GM23248 (cell line): ENCODE measurements around the gene GABBR2. TPM values are rescaled to one million over a fixed set of nuclear protein-coding genes. Genes with fewer than 3 reads are reported as not detected.
A peak's percentile ranks its signal among the peaks of the same experiment; 100 is the strongest.

Experiments
- DNase-seq: peaks from one replicate; pipeline ENCODE4 v3.0.0-alpha.2; 2015
- H2AFZ ChIP-seq: fragments of 200-600 bp; sonication (generic); 2 replicates; pipeline ENCODE4 v1.6.1; 2016; ENCODE audit warnings: antibody characterized with exemption
- H3F3A ChIP-seq: fragments of 200-600 bp; sonication (generic); 2 replicates; pipeline ENCODE4 v1.6.1; 2016; ENCODE audit warnings: mild to moderate bottlenecking, antibody characterized with exemption, mixed run types; ENCODE audit not compliant: insufficient read depth
- H3K27ac ChIP-seq: fragments of 200-600 bp; sonication (generic); 2 replicates; pipeline ENCODE4 v1.5.1; 2016; ENCODE audit warnings: mild to moderate bottlenecking
- H3K27me3 ChIP-seq: fragments of 200-600 bp; sonication (generic); replicated peaks from 2 replicates; pipeline ENCODE4 v1.6.1; 2016; ENCODE audit warnings: mild to moderate bottlenecking; ENCODE audit not compliant: insufficient read depth
- H3K36me3 ChIP-seq: fragments of 200-600 bp; sonication (generic); 2 replicates; pipeline ENCODE4 v1.6.1; 2016; ENCODE audit warnings: low read depth, mild to moderate bottlenecking
- H3K4me1 ChIP-seq: fragments of 200-600 bp; sonication (generic); 2 replicates; pipeline ENCODE4 v1.6.1; 2016; ENCODE audit warnings: mild to moderate bottlenecking; ENCODE audit not compliant: insufficient read depth
- H3K4me2 ChIP-seq: fragments of 200-600 bp; sonication (generic); one replicate; pipeline ENCODE4 v1.6.1; 2016; ENCODE audit warnings: mild to moderate bottlenecking; ENCODE audit not compliant: unreplicated experiment
- H3K4me3 ChIP-seq: fragments of 200-600 bp; sonication (generic); 2 replicates; pipeline ENCODE4 v1.5.1; 2016; ENCODE audit warnings: mild to moderate bottlenecking
- H3K79me2 ChIP-seq: fragments of 200-600 bp; sonication (generic); 2 replicates; pipeline ENCODE4 v1.6.1; 2016; ENCODE audit warnings: mild to moderate bottlenecking; ENCODE audit not compliant: insufficient read depth
- H3K9ac ChIP-seq: fragments of 200-600 bp; sonication (generic); 2 replicates; pipeline ENCODE4 v1.6.1; 2016; ENCODE audit warnings: mild to moderate bottlenecking
- H3K9me2 ChIP-seq: fragments of 200-600 bp; sonication (generic); 2 replicates; pipeline ENCODE4 v1.6.1; 2016; ENCODE audit warnings: mixed run types, mild to moderate bottlenecking, moderate library complexity; ENCODE audit not compliant: insufficient read depth
- H3K9me3 ChIP-seq: fragments of 200-600 bp; sonication (generic); one replicate; pipeline ENCODE4 v1.6.1; 2017; ENCODE audit warnings: low read depth
- H4K20me1 ChIP-seq: fragments of 200-600 bp; sonication (generic); 2 replicates; pipeline ENCODE4 v1.6.0; 2016; ENCODE audit not compliant: insufficient read depth
- EZH2 ChIP-seq: fragments of 200-600 bp; sonication (generic); IDR thresholded peaks from 2 replicates; pipeline ENCODE4 v1.6.1; 2018; ENCODE audit warnings: antibody characterized with exemption, mild to moderate bottlenecking; ENCODE audit not compliant: insufficient read depth, poor library complexity, severe bottlenecking
- EZH2phosphoT487 ChIP-seq: fragments of 200-600 bp; sonication (generic); IDR thresholded peaks from 2 replicates; pipeline ENCODE4 v1.6.1; 2018; ENCODE audit warnings: antibody characterized with exemption, moderate library complexity, mild to moderate bottlenecking, low read depth; ENCODE audit not compliant: insufficient read depth
- WGBS, 2 experiments: methylation state at CpG; one replicate each; pipeline ENCODE4 v1.1.6; 2015 to 2017; ENCODE audit warnings: low lambda C conversion rate in 2 of 2, low coverage in 1 of 2; ENCODE audit errors: missing lambda C conversion rate in 2 of 2; 5-methylcytosine and 5-hydroxymethylcytosine counted together
- in situ Hi-C: fragments of 300-500 bp; cut with MboI; formaldehyde crosslinking; loops from 2 replicates; pipeline ENCODE4 v1.15.0; 2020
- polyA plus RNA-seq: library from polyadenylated mRNA; unstranded; fragments of >200 nt; fragmentation: Nextera tagmentation; extraction: Ambion mirVana; gene quantifications from 2 replicates; pipeline ENCODE4 v1.2.1, GENCODE V29; 2016
- total RNA-seq: library from RNA; depleted of rRNA; stranded (reverse); fragments of >200 nt; shearing (Covaris generic); gene quantifications from 2 replicates; pipeline ENCODE4 v1.2.3, GENCODE V29; 2014

Gene GABBR2
- total and polyA plus RNA-seq, 2 experiments from 2014 or later = 7.5 to 13.4 TPM

- WGBS, 2 experiments = 41 to 54% methylated on average over 4 of the region's 4 CpGs
- Histone ChIP-seq H3K4me2 (no peak overlapping the region), H3K9me2 (no peaks in the 10 kb centered on the region), H3F3A (peaks cover 4% of the 10 kb centered on the region; the same call in 1 of the 2 replicates), H3K36me3 (no peaks in the 10 kb centered on the region), H3K4me1 (peaks cover 2% of the 10 kb centered on the region), H3K27me3 (no peaks in the 10 kb centered on the region), H3K9me3 (no peaks in the 10 kb centered on the region), H4K20me1 (no peaks in the 10 kb centered on the region), H2AFZ (no peak overlapping the region), H3K79me2 (no peaks in the 10 kb centered on the region), H3K4me3 (no peak overlapping the region), H3K27ac (no peak overlapping the region), H3K9ac (no peak overlapping the region)
- TF ChIP-seq EZH2 (no peak), EZH2phosphoT487 (no peak)
- in situ Hi-C loops = no loop called here
- DNase-seq = no peak
Measured at GRCh38 chr9:98415782-98416181, 293.0 kb downstream of the GABBR2 start.

GRCh38 chr9:98413084-98413483 lies 295.7 kb downstream of the GABBR2 start:
- Histone ChIP-seq H3K27ac (no peak overlapping the region), H3K36me3 (no peaks in the 10 kb centered on the region), H3K4me2 (no peak overlapping the region), H3K9me3 (no peaks in the 10 kb centered on the region), H3K9ac (no peak overlapping the region), H3K4me3 (no peak overlapping the region), H3K4me1 (peaks cover 14% of the 10 kb centered on the region), H3K27me3 (no peaks in the 10 kb centered on the region), H3K79me2 (no peaks in the 10 kb centered on the region), H3F3A (peaks cover 8% of the 10 kb centered on the region; the same call in 1 of the 2 replicates), H2AFZ (no peak overlapping the region), H4K20me1 (no peaks in the 10 kb centered on the region), H3K9me2 (no peaks in the 10 kb centered on the region)
- 33 to 52% methylated on average over 1 of the region's 1 CpG for WGBS, 2 experiments
- in situ Hi-C loops = no loop called here
- DNase-seq = no peak
- no peak for TF ChIP-seq EZH2

GRCh38 chr9:98412101-98412842 lies 296.5 kb downstream of the GABBR2 start:
- no peak overlapping the region for H3K9ac ChIP-seq
- H3F3A ChIP-seq = peaks cover 8% of the 10 kb centered on the region; the same call in 1 of the 2 replicates
- H3K4me1 ChIP-seq = peaks cover 14% of the 10 kb centered on the region
- peak overlapping the region; percentile 17; the same call in 1 of the 2 replicates for H2AFZ ChIP-seq
- no peak for TF ChIP-seq EZH2phosphoT487
- no peak for TF ChIP-seq EZH2
- in situ Hi-C loops = no loop called here
- DNase-seq = no peak
- H3K4me2 ChIP-seq = no peak overlapping the region
- no peaks in the 10 kb centered on the region for H3K9me3 ChIP-seq
- H3K36me3 ChIP-seq = no peaks in the 10 kb centered on the region
- no peaks in the 10 kb centered on the region for H3K27me3 ChIP-seq
- 77 to 81% methylated on average over 10 of the region's 10 CpGs for WGBS, 2 experiments
- no peaks in the 10 kb centered on the region for H4K20me1 ChIP-seq
- H3K9me2 ChIP-seq = no peaks in the 10 kb centered on the region
- H3K79me2 ChIP-seq = no peaks in the 10 kb centered on the region
- no peak overlapping the region for H3K4me3 ChIP-seq
- H3K27ac ChIP-seq = no peak overlapping the region

GRCh38 chr9:98410185-98410697 lies 298.5 kb downstream of the GABBR2 start:
- no peaks in the 10 kb centered on the region for H3K36me3 ChIP-seq
- H3K27ac ChIP-seq = peak overlapping the region; percentile 69
- H2AFZ ChIP-seq = peak overlapping the region; percentile 61
- TF ChIP-seq EZH2phosphoT487 (no peak), EZH2 (no peak)
- WGBS, 2 experiments = 10 to 12% methylated on average over 8 of the region's 8 CpGs
- H3K27me3 ChIP-seq = no peaks in the 10 kb centered on the region
- no peaks in the 10 kb centered on the region for H3K79me2 ChIP-seq
- no peaks in the 10 kb centered on the region for H3K9me3 ChIP-seq
- peaks cover 14% of the 10 kb centered on the region for H3K4me1 ChIP-seq
- no peaks in the 10 kb centered on the region for H3K9me2 ChIP-seq
- H3F3A ChIP-seq = peaks cover 8% of the 10 kb centered on the region; the same call in 1 of the 2 replicates
- H4K20me1 ChIP-seq = no peaks in the 10 kb centered on the region
- peak; percentile 96 for DNase-seq
- H3K9ac ChIP-seq = peak overlapping the region; percentile 39
- H3K4me3 ChIP-seq = peak overlapping the region; percentile 44
- in situ Hi-C loops = no loop called here
- H3K4me2 ChIP-seq = peak overlapping the region; percentile 66
